C4-2B (cell line): ENCODE measurements around the gene MBOAT1.
A peak's percentile ranks its signal among the peaks of the same experiment; 100 is the strongest.

Source experiments
- H3K27ac ChIP-seq: fragments of 450-650 bp; 2 replicates; pipeline ENCODE4 v1.5.1; 2017
- ZFX ChIP-seq: fragments of 450-650 bp; IDR thresholded peaks from 2 replicates; pipeline ENCODE4 v1.6.1; 2017
- TF ChIP-seq, protein P1 (sequence below): fragments of 450-650 bp; conservative IDR thresholded peaks from 2 replicates; pipeline ENCODE4 v1.5.1; 2017; ENCODE audit warnings: mild to moderate bottlenecking

The MBOAT1 gene

DNA sequence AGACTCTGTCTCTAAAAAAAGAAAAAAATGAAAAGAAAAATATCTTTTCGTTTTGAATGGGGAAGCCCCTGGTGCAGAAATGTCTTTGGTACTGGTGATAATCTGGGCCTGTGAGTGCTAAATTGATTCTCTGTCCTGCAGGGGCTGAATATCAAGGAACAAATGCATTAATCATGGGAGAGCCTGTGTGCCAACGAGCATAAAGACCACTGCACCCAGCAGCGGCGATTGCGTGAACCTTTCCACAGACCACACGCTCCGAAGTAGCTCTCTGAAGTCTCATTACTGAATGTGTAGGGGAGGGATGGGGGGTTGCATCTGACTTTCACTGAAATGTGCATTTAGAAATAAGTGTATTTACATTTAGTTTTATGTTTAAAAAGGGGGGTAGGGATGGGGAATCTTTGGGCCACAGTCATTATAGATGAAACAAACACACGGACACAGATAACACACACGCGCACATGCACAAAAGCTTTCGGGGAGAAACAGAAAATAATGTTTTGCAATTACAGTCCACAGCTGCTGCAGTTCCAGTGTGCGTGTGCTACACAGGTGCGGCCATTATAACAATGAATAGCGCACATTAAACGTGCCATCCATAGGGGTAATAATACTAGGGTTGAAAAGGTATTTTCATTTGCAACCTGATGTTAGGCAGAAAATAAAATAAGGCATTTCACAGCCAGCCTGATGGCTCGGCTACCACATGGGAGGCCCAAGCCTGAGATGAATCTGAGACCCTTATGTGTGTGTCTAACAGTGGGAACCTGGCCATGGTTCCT lies 154.0 kb downstream of the MBOAT1 start:
- TF ChIP-seq, protein P1, sequence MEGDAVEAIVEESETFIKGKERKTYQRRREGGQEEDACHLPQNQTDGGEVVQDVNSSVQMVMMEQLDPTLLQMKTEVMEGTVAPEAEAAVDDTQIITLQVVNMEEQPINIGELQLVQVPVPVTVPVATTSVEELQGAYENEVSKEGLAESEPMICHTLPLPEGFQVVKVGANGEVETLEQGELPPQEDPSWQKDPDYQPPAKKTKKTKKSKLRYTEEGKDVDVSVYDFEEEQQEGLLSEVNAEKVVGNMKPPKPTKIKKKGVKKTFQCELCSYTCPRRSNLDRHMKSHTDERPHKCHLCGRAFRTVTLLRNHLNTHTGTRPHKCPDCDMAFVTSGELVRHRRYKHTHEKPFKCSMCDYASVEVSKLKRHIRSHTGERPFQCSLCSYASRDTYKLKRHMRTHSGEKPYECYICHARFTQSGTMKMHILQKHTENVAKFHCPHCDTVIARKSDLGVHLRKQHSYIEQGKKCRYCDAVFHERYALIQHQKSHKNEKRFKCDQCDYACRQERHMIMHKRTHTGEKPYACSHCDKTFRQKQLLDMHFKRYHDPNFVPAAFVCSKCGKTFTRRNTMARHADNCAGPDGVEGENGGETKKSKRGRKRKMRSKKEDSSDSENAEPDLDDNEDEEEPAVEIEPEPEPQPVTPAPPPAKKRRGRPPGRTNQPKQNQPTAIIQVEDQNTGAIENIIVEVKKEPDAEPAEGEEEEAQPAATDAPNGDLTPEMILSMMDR, result no peak
- no peak overlapping the region for H3K27ac ChIP-seq

GRCh38 chr6:20056350-20056992 lies 155.8 kb downstream of the MBOAT1 start:
- TF ChIP-seq, protein P1, result peak; percentile 79
- TF ChIP-seq ZFX, result no peak
- H3K27ac ChIP-seq, result no peak overlapping the region

DNA sequence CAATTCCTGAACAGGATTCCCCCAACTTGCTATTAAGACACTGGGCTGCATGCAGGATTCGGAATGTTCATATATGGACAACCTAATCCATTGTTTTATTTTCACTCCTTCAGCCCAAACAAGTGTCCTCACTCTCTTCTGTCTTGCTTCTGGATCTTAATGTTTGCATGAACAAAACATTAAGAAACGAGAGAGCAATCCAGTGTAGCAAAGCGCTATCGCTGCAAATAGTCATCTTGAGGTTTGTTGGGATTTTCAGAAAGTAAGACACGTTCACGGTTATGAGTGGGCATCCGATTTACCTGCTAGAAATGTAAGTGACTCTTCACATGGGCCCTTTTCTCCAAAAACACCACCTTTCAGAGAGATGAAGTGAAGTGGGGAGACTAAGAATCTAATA lies 156.4 kb downstream of the MBOAT1 start:
- H3K27ac ChIP-seq, result no peak overlapping the region
- TF ChIP-seq, protein P1, result no peak
- TF ChIP-seq ZFX, result no peak
